ENCODE measurements around the gene PRAME.
"Not testable (repeated sequence)": the region's sequence is repeated elsewhere in the genome, so short reads cannot be mapped to it uniquely, and the experiment has no call there.

PRAME gene

GRCh38 chr22:22558972-22559603 is at the start of gene PRAME:
Gene PRAME (minus strand): TSS chr22:22559265. CDS start chr22:22556832, 2,433 bp downstream.
- DNase-seq (ENCODE audit: low read depth in 1 of 2, low spot score in 1 of 2) = peak; percentile 30 to 36

- DNase-seq (ENCODE audit: low read depth in 1 of 2, low spot score in 1 of 2) = not testable (repeated sequence)
These were observed 49.0 kb upstream of the PRAME start for GRCh38 chr22:22608022-22608421.

DNA sequence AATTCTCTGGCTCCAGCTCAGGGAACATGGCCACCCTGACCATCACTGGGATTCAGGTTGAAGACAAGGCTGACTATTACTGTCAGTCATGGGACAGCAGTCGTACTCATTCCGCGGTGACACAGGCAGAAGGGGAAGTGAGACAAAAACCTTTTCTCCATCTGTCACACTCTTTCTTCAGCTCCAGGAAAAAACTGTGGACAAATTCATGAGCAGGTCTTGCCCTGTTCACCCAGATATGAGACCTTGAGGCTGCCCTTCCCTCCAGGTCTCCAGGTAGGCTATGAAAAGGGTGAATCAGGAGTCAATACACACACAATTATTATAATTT is 46.0 kb upstream of the PRAME start:
- DNase-seq (ENCODE audit: low read depth in 1 of 2, low spot score in 1 of 2) = no peak

DNA sequence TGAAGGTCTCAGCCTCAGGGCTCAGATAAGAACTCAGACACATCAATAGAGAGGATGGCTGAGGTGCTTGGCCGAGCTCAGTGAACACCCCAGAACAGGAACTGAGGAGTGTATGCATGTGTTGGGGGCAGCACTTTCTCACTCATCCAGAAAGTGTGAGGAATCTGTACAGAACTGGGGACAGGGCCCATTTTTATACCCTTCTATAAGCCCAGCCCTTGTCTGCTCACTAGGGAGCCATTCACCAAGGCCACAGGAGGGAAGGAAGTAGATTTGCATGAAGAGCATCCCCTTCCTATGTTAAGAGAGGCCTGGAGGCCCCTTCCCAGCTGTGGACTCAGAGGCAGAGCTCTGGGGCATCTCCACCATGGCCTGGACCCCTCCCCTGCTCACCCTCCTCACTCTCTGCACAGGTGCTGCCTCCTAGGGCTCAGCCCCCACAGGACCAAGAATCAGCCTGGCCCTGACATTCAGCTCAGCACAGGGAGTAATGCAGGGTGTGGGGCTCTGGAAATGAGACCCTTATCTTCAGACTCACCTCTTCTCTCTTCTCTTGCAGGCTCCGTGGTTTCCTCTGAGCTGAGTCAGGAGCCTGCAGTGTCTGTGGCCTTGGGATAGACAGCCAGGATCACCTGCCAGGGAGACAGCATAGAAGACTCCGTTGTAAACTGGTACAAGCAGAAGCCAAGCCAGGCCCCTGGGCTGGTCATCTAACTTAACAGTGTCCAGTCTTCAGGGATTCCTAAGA is 45.4 kb upstream of the PRAME start:
- DNase-seq (ENCODE audit: low read depth in 1 of 2, low spot score in 1 of 2) = no peak

DNA sequence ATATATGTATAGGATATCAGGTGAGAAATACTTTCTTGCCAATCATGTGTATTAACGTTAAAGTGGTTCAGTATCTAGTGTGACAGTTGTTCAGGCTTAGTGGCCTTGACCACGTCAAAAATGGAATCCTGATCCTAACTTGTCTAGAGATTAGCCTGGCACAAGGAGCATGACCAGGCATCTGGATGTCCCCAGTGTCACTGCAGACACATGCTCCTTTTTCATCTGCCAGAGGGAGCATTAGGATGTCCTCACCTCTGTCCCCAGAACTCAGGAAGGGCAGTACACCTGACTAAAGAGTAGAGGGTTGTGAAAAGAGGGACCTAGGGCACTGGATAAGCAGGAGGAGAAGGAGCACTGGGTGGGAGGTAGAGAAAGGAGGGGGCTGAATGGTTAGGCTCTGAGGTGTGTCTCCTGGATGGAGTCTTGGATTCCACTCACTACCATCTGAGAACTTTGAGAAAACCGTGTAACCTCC is 44.4 kb upstream of the PRAME start:
- no peak for DNase-seq (ENCODE audit: low read depth in 1 of 2, low spot score in 1 of 2)

- no peak for DNase-seq (ENCODE audit: low read depth in 1 of 2, low spot score in 1 of 2)
These were observed 41.6 kb upstream of the PRAME start for GRCh38 chr22:22600531-22601261.

- no peak for DNase-seq (ENCODE audit: low read depth in 1 of 2, low spot score in 1 of 2)
These were observed 40.2 kb upstream of the PRAME start for GRCh38 chr22:22599248-22599647.

DNA sequence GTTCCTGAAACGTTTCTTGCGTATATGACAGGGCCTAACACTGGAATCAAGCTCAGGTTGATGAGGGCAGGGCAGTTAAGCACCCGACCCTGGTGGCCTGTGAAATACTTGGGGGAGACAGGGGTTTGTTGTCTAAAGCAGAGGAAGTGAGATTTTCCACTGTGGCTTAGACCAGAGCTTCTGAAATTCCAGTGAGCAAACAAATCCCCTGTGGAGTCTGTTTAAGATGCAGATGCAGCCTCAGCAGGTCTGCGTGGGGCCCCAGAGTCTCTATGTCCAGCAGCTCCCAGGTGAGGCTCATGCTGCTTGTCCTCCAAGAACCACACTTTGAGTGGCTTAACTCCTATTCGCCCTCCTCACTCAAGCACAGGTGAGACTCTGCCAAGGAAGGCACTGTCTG is 39.1 kb upstream of the PRAME start:
- DNase-seq (ENCODE audit: low read depth in 1 of 2, low spot score in 1 of 2) = no peak

DNA sequence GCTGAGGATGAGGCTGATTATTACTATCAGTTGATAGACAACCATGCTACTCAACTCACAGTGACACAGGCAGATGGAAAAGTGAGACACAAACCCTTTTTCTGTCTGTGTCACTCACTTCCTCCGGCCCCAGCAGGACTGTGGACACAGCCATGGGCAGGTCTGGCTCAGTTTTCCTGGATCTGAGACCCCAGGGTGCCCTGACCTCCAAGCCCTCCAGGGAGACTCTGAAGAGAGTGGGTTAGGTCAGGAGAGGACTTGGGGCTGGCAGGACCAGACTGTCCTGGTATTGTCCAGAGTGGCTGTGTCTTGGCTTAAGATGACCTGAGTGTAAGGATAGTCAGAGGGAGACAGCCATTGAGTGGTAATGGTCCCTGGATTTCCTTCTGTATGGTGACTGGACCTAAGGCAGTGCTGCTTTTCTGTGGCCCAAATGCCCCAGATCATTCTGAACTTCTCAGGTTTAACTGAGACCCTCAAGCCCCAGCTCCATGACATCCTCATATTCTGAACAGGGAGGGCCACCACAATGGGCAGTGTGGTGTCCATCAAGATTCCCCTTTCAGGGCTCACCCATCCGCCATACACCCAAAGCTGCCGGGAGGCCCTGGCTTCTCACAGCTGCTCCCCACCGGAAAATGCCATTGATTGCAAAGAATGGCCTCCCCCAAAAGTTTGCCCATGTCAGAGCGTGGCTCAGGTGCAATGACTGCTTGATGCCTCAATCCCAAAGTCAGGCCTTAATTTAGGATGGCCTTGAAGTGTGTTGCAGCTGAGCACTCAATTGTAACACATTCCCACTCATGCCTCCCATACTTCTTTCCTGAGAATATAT is 36.2 kb upstream of the PRAME start:
- no peak for DNase-seq (ENCODE audit: low read depth in 1 of 2, low spot score in 1 of 2)

- DNase-seq (ENCODE audit: low read depth in 1 of 2, low spot score in 1 of 2) = peak; percentile 15 to 19
These were observed 35.0 kb upstream of the PRAME start for GRCh38 chr22:22593964-22594656.

DNA sequence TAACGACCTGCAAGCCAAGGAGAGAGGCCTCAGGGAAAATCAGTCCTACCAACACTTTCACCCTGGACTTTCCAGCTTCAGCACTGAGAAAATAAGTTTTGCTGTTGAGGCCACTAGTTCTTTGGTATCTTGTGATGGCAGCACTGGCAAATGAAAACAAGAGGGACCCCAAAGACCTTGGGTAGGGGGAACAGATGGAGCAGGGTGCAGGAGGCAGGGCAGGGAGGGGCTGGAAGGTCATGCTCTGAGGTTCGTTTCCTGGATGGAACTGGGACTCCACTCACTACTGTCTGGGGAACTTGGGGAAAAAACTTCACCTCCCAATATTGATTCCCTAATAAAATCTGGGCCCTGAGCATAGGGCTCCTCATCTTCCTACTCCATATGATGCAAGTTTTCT is 34.2 kb upstream of the PRAME start:
- no peak for DNase-seq (ENCODE audit: low read depth in 1 of 2, low spot score in 1 of 2)

DNA sequence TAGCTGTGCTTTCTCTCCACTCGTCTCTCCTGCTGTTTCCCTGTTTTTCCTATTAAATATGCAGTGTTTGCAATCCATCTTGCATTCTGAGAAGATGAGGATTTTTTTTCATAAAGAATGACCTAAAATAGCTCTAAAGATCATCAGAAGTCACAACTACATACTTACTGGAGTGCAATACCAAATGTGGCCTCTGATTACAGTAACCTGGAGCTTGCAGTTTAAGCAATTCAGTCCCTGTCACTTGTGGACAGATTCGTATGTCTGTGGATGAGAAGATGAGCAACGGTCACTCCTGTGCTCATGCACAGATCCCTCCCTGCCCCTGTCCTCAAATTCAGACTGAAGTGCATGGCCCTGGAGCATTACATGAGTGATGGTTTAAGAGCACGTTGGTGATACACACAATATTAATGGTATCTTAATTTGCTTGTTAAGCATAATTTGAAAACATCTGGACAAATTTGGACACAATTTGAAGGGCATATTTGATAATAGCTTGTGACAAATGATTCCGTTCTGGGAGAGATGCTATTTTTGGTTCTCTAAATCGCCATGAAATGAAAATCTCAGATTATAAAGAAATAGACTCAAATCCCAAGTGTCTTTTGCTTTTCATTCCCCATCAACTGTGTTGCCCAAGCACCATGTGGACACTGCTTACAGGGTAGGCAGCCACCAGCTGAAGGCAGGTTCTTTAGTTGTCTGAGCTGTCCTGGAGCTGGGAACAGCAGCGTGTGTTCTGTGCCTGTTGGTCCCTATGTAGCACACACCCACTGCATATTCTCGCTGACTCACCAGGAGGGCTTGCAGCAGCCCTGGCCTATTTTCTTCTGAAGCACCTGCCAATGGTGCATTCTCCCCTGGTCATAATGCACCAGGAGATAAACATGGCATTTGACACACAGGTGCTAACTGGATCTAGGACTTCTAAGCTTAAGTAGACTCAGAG is 32.6 kb upstream of the PRAME start:
- no peak for DNase-seq (ENCODE audit: low read depth in 1 of 2, low spot score in 1 of 2)

DNA sequence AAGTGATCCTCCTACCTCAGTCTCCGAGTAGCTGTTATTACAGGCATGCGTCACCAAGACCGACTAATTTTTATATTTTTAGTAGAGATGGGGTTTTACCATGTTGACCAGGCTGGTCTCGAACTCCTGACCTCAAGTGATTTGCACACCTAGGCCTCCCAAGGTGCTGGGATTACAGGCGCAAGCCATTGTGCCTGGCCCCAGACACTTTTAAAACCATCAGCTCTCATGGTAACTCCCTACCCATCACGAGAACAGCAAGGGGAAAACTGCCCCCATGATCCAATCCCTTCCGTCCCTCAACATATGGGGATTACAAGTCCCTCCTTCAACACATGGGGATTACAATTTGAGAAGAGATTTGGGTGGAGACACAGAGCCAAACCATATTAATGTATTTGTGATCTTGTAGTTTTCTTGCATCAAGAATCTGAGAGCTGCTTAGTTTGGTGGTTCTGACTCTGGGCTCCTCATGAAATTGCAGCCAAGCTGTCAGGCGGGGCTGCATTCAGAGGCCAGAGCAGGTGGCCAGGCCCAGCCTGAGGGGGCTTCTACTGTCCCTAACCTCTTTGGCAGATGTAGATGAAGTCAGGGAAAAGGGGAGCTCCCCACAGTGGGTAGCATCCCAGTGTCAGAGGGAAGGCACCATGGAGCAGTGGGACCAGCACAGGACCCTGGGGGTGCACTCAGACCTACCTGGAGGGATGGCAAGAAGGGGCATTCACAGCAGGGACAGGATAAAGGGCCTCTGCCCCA is 31.2 kb upstream of the PRAME start:
- DNase-seq (ENCODE audit: low read depth in 1 of 2, low spot score in 1 of 2) = no peak

DNA sequence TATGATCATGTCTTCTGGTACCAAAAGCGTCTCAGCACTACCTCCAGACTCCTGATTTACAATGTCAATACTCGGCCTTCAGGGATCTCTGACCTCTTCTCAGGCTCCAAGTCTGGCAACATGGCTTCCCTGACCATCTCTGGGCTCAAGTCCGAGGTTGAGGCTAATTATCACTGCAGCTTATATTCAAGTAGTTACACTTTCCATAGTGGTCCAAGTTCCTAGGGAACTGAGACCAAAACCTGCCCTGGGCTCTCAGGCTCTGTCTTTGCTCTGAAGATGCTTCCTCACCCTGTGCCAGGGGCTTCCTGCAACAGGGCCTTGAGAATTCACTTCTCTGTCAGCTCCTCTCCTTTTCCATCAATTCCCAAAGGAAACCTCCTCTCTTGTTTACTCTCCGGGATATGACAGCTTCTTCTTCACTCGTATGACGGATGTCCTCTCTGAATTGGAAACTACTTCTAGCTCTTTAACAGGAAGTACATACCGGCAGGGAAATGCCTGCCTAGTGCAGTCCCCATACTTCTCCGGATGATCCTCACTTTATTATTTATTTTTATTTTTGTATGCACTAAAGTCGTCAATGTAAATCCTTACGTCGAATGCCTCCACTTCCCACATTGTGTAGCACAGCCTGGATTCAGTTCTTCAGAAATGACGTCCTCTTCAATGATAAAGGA is 29.6 kb upstream of the PRAME start:
- no peak for DNase-seq (ENCODE audit: low read depth in 1 of 2, low spot score in 1 of 2)

DNA sequence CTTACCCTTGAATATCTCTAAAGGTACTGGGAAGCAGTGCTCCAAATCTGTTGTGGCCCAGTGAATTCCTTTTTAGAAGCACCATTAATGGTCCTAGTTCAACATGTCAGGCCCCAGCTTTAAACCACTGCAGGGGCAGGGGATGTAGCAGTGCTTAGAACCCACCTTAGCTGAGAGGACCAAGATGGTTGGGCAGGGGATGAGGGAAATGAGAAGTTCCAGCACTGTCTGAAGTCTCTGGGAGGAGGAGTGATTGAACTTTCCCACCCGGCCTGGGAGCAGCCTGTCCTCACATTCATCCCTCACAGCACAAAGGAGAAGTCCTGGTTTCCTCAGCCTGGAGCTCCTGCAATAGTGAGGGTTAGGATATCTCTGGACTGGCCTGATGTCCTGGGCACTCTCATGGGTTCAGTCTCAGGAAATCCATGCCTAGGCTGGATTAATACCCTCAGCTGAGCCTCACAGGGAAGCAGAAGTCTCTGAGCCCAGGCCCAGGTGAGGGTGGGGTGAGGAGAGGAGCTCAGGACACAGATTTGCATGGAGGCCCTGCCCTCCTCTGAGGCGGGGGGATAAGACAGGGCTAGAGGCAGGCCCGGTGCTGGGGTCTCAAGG is 28.6 kb upstream of the PRAME start:
- no peak for DNase-seq (ENCODE audit: low read depth in 1 of 2, low spot score in 1 of 2)

DNA sequence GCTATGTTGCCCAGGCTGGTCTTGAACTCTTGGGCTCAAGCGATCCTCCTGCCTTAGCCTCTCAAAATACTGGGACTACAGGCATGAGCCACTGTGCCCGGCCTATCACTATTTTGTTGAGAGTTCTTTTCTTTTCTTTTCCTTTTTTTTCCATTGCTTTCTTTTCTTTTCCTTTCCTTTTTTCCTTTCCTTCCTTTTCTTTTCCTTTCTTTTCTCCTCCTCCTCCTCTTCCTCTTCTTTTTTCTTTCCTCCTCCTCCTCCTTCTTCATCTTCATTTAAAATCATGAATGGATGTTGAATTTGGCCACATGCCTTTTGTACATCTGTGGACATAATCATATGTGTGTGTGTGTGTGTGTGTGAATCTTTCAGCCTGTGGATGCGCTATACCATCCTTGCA is 25.7 kb upstream of the PRAME start:
- no peak for DNase-seq (ENCODE audit: low read depth in 1 of 2, low spot score in 1 of 2)

DNA sequence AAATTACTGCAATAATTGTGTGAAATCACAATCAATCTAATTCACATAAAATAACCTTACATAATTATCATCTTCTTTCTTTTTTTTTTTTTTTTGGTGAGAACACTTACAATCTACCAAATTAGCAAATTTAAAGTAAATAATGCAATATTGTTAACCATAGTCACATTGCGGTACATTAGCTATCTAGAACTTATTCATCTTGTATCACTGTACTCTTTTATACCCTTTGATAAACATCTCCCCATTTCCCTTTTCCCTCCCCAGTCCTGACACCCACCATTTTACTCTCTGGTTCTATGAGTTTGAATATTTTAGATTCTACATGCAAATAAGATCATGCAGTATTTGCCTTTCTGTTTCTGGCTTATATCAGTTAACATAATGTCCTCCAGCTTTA is 24.0 kb upstream of the PRAME start:
- DNase-seq (ENCODE audit: low read depth in 1 of 2, low spot score in 1 of 2) = no peak

- DNase-seq (ENCODE audit: low read depth in 1 of 2, low spot score in 1 of 2) = not testable (repeated sequence)
These were observed 22.5 kb upstream of the PRAME start for GRCh38 chr22:22581524-22581923.
